HG02870 (cell line): ENCODE measurements around the gene SRSF5.
"Not testable (repeated sequence)": the region's sequence is repeated elsewhere in the genome, so short reads cannot be mapped to it uniquely, and the experiment has no call there.

Experiments
- ATAC-seq: cut with Tn5 transposase; IDR thresholded peaks from one replicate; pipeline ENCODE4 v1.9.1; 2021; ENCODE audit warnings: mild to moderate bottlenecking, moderate library complexity; ENCODE audit not compliant: unreplicated experiment

SRSF5 gene

DNA sequence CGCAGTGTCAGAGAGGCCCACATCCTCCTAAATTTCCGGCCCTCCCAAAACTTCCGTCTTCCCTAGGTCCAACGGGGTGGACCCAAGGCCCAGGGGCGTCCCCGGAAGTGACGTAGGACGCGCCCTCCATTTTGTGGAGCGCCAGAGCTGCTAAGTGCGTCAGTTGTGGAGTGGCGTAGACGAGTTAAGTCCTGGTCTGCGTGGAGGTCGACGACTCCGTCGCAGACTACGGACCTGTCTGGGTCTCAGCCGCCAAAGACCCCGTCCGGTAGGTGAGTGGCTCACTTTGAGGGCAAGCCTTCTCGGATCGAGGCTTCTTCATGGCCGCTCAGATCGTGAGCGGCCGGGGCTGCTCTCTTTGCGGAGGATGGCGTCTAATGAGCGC, at the start of gene SRSF5:
Gene SRSF5, plus strand, starts transcription at position 159 of the 385 bp plus-strand sequence. CDS start 1,015 bp downstream, outside the sequence.
- ATAC-seq, result peak; percentile 71

DNA sequence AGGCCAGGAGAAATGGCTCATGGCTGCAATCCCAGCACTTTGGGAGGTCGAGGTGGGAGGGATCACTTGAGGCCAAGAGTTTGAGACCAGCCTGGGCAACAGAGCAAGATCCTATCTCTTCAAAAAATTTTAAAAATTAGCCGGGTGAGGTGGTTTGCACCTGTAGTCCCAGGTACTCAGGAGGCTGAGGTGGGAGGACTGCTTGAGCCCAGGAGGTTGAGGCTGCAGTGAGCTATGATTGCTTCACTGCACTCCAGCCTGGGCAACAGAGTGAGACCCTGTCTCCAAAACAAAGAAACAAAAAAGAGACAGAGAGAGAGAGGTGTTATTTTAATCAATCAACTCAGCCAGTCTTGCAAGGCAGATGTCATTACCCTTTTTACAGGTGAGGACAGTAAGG, 48.3 kb upstream of the SRSF5 start:
- not testable (repeated sequence) for ATAC-seq

DNA sequence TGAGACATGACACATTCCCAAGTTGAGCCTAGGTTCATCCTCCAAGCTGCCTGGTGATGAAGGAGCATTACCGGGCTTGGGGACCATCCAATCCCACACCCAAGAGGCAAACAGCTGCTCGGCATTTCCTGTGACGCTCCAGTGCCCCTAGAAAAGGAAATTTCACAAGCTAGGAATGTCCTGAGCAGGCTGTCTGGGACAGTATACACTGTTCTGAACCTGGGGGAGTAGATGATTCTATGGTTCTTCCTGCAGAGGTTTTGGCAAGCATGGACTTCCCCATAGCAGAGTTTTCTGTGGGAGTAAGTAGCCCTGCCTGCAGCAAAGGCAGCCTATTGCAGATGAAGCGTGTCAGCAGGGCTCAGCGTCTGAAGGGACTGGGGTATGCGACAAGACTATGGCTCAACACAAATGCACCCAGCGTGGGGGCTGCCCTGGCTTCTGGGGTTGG, 47.4 kb upstream of the SRSF5 start:
- ATAC-seq, result no peak

DNA sequence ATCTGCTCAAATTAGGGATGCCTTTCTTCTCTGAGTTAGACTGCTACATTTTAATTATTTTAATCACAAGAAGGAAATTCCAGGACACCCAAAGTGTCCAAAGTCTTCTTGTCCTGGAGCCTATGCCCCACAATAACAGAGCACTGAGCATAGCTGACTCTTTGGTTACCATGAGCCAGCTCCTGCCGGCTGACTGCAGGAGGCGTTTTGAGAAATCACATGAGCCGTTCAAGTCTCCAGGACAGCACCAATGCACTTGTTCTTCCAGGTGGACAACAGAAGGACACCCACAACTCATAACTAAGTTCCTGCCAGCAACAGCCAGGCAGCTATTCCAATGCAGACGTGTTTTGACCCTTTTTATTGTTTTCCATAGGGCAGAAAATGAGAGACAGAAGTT, 46.0 kb upstream of the SRSF5 start:
- ATAC-seq, result no peak

DNA sequence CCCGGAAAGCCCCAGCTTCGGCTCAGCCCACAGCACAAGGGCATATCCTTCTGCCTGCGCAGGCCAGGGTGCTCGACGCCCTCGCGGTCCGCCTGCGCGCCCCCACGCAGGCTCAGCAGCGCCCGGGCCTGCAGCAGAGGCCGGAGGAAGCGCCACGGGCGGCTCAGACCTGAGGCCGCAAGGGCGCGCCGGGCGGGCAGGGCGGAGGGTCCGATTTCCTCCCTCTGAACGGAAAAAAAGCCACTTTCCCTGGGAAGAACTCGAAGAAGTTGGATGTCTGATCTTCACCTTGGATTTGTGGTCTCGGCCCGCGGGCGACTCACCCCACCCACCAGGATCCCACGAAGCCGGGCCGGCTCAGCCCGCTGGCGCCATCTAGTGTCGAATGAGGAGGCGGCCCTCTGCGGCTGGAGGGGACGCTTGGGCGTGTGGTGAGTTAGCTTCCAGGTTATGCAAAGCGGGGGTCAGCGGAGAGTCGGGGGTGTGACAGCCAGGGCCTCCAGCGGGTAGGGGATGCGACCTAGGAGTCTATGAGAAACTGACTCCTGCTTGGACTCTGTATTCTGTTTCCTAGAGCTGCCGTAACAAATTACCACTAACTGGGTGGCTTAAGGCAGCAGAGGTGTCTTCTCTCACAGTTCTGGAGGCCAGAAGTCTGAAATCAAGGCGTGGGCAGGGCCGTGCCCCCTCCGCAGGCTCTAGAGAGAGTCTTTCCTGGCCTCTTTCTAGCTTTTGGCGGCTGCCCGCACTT, 40.0 kb upstream of the SRSF5 start:
- peak; percentile 57 for ATAC-seq

DNA sequence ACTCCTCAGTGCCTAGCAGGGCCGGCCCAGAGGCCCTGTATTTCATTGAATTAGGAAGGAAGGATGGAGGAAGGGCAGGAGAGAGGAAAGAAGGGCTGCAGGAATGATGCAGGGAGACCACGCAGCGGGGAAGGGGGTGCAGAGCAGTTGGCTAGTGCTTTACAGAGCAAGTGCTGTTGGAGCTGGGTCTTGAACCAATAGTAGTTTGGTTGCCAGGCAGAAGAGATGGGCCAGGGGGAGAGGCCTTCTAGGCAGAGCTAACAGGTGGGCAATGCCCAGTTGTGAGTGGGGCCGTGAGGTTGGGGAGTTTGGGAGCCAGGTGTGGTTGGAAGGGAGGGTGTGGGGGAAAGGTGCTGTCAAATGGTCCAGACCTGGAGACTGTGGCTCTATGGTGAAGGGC, 39.1 kb upstream of the SRSF5 start:
- no peak for ATAC-seq

DNA sequence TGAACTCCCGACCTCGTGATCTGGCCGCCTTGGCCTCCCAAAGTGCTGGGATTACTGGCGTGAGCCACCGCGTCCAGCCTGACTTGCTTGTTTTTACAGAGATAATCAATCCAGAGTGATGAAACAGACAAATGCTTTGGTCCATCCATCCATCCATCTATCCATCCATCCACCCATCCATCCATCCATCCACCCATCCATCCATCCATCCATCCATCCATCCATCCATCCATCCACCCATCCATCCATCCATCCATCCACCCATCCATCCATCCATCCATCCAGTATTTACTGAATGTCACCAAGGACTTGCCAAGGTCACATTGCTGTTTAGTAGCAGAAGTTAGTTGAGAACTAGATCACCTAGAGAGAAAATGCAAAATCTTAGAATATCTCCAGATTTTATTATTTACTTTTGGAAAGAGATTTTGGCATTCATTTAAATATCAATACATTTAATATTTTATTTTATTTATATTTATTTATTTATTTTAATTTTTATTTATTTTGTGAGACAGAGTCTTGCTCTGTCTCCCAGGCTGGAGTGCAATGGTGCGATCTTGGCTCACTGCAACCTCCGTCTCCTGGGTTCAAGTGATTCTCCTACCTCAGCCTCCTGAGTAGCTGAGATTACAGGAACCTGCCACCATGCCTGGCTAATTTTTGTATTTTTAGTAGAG, 34.9 kb upstream of the SRSF5 start:
- not testable (repeated sequence) for ATAC-seq

DNA sequence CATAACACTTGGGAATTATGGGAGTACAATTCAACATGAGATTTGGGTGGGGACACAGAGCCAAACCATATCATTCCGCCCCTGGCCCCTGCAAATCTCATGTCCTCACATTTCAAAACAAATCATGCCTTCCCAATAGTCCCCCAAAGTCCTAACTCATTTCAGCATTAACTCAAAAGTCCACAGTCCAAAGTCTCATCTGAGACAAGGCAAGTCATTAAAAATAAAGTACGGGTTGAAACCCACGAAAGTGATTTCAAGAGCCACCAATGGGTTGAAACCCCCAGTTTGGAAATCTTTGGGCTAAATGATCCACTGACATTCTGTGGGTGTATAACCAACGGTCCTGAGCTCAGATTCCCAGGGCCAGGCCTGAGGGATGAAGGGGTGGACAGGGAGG, 30.5 kb upstream of the SRSF5 start:
- ATAC-seq, result not testable (repeated sequence)

DNA sequence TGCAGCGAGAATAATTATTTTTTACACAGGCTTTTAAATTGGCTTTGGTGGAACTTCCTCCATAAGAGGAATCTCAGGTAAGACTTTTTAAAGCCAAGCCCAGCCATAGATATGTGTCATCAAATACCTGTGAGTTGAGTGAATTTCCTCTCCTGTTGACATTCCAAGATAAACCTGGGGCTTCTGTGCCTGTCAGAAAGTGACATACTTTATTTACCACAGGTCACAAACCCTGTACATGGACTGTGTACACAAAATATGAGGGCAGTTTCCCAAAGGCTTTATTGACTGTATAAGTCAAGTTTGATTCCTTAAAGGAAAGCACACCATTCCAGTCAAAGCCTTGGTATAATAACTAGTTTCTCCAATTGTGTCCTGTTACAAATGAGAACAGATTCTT, 25.9 kb upstream of the SRSF5 start:
- no peak for ATAC-seq

DNA sequence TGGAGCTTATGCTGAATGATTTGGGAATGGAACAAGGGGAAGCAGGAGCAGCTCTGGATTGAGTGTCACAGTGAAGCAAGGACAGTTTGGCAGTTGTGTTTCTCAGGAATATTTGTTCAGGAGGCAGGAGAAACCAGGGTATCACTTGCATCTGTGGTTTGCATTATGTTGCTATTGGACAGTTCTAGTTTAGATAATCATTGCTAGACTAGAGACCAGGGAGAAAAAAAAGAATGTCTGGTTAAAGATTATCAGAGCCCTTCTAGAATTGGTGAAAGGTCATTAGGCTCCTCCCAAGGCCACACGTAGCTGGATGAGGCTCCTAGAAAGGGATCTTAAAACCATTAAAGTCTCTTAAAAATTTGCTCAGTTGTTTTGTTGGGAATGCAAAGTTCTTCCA, 17.0 kb upstream of the SRSF5 start:
- no peak for ATAC-seq

DNA sequence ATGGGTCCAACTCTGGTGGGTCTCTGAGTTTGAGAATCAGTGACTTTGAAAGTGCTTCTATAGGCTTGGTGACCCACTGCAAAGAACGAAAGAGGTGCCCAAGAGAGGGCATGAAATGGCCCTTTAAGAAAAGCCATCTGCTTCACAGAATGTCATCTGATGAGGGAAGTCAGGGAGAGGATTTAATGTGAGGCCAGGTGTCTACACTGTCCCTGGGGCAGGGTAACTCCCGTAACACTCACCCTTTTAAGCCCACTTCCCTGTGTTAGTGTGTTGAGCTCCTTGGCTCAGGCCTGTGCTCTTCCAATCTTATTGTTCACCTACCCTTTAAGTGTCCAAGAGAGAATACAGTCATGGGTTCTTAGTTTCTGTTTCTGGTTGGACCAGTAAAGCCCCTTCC, 16.4 kb upstream of the SRSF5 start:
- ATAC-seq, result no peak

DNA sequence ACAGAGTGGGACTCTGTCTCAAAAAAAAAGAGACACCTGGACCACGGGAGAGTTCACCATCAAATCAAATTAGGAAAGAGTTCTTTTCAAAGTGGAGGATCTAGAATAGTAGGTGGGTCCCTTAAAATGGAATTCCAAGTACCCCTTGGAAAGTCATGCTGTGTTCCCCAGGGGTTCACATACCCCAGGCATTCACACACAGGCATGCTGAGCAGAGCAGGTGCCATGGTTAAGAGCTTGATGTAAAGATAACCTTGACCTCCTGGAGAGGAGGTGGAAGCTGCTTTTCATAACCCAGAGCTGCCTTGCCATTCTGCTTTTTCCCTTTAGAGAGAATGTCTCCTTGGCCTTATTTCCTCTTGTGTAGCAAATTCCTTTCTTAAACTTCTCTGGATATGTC, 14.2 kb upstream of the SRSF5 start:
- ATAC-seq, result no peak

DNA sequence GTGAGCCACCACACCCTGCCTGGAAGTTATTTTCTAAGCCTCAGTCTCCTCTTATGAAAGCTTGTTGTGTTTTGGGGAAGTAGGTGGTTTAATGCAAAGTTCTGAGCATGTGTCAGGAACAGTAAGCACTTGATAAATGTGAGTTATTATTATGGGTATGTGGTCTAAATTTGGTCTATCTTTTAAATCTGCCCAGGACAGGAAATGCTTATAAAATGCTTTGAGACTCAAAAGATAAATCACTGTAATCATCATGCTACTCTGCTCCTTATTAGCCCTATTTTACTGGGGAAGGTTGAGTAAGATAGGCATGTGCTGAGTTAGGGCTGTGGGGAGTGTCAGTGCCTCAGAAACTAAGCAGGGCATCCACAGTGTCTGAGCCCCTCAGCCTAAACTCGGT, 13.1 kb upstream of the SRSF5 start:
- ATAC-seq, result no peak

DNA sequence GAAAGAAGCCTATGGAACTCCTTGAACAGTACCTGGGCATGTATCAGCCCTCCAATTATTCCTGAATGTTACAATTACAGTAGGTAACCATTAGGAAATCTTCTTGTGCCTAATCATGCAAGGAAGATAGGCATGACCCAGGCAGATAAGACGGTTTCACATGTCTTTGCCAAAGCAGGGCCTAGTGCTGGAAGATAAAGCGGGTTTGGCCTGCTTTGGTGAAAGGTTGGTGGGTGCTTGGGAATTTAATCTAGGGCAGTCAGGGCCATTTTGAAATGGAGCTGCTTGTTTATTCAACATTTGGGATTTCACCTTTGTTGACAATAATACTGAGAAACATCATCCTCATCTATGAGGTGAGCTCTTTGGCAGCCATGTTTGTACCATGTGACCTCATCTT, 12.5 kb upstream of the SRSF5 start:
- no peak for ATAC-seq

DNA sequence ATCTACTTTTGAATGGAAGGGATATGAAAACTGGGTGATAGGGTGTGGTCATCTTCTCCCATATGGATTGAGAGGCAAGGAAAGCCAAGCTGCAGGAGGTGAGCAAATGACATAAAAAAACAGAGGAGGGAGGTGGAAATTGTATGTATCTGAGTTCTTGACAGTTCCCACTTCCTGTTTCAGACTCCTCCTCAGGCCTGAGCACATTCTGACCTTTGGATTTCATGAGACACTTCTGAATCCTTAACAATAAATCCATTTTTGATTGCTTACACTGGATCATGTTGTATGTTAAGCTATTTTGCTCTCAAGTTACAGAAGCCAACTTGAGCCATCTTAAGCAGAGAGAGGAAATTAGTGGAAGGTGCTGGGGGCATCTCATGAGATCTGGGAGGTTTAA, 11.6 kb upstream of the SRSF5 start:
- ATAC-seq, result no peak

DNA sequence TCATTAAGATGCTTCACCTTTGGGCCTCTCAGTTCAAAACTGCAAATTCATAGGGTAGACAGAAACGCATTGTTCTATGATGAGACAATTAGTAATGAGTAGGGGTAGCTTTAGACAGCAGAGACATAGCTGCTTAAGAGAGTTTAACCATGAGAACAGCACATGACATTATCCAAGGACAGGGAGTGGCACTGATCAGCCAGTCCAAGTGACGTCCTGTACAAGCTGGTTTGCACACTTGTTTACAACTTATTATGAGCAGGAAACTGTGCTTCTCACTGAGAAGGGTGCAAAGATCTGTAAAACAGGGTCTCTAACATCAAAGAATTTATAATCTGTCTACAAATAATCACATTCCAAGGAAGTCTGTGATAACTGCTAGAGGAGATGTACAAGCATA, 11.2 kb upstream of the SRSF5 start:
- ATAC-seq, result no peak

DNA sequence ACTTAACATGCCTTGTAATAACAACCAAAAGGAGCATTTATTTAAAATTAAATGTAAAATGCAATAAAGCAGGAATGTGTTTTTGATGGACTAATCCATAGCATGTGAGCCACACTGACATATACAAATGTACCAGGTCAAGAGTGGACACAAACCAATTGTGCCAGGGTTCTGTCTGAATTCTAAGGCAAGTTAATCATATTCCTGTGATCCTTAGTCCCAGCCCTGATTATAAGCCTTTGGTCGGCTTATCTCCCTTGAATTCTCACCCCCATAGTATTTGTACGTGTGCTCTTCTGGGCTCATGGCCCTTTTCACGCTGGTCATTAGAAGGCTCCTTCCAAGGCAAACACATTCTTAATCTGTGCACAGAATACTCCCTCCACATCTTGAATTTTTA, 10.6 kb upstream of the SRSF5 start:
- ATAC-seq, result no peak

DNA sequence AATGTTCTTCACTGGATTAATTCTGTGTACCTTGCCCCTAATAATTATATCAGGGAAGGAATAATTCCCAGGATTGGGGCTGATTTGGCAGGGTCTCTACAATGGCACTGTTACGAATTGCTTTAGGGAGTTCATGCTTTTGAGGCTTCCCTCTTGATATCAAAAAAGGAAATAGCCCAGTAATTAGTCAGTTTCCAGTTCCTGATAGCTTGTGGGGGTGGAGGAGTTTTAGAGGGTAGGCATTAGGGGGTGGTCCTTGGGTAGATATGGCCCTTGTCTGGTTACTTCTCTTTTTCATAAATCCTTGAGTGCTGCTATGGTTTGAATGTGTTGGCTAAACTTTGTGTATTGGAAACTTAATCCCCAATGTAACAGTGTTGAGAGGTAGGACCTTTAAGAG, 6.1 kb upstream of the SRSF5 start:
- no peak for ATAC-seq

DNA sequence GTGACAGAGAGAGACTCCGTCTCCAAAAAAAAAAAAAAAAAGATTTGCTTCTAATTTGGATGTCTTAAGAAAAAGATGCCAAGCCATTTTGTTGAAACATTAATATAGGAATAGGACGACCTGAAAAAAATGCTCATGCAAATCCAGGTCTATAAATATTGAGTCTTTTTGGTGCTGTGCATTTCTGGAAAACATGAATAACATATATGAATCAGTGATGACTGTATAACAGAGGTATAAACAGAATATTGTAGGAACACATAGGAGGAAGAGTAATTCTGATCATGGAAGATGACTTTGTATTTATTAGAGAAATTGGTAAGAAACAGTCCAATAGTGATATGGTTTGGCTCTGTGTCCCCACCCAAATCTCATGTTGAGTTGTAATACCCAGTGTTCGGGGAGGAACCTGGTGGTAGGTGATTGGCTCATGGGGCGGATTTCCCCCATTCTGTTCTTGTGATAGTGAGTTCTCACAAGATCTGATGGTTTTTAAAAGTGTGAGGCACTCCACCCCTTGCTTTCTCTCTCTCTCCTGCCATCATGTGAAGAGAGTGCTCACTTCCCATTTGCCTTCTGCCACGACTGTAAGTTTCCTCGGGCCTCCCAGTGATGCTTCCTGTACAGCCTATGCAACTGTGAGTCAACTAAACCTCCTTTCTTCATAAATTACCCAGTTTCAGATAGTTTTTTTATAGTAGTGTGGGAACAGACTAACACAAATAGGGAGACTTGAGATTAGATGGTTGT, 3.0 kb upstream of the SRSF5 start:
- ATAC-seq, result no peak

DNA sequence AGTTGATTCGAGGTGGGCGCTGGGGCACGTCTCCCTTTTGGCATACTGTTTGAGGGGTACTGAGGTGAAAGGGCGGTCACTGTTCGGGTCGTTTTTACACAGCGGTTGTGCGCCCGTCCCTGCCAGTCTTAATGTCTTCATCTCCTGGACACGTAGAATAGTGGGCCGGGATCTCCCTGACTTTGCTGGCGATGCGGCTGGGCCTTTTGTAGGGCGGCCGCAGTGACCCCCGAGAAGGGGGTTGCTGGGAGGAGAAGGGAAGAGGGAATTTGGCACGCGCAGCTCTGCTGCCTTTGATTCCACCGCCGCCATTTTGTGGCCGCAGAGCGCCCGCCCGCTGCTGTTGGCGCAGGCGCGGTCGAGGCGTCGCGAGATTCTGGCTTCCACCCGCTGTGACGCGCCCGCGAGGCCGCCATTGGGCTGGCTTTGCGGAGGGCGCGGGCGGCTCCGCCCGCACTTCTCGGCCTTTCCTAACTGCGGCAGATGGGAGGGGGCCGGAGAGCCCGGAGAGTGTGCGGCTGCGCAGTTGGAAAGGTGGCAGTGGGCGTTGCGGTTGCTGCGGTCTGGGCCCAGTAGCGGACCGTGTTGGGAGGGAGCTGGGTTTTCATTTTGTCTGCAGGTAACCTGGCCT, 542 bp downstream of the SRSF5 start:
- peak; percentile 63 for ATAC-seq

DNA sequence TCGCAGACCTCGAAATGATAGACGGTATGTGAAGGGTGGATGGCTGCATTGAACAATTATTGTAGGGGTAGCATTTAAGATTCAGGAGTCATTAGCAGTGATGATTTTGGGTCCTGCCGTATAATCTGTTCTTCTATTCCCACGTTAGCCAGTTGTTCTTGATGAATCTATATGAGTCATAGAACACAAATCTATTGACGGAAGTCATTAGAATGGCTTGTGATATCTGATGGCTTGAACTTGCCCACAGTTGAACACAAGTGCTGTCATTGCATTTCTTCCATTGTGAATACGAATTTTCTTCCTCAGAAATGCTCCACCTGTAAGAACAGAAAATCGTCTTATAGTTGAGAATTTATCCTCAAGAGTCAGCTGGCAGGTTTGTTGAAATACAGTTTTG, 1.9 kb downstream of the SRSF5 start:
- ATAC-seq, result no peak
